CD4-positive, alpha-beta T cell treated with Interleukin-12 subunit alpha and Interleukin-12 subunit beta, for 1 hour (primary cell): ENCODE measurements around the gene TFEB.

Experiments
- DNase-seq: peaks from one replicate; pipeline ENCODE4 v3.0.0-alpha.2; 2020

TFEB gene

GRCh38 chr6:41704656-41705310 is 30.6 kb downstream of the TFEB start:
- DNase-seq, result no peak

GRCh38 chr6:41704028-41704427 is 31.4 kb downstream of the TFEB start:
- DNase-seq, result no peak

- no peak for DNase-seq
These were observed 32.5 kb downstream of the TFEB start for GRCh38 chr6:41702771-41703494.

- DNase-seq, result no peak
These were observed 33.2 kb downstream of the TFEB start for GRCh38 chr6:41702089-41702745.

GRCh38 chr6:41700463-41701347 is 34.7 kb downstream of the TFEB start:
- DNase-seq, result no peak

GRCh38 chr6:41699063-41699462 is 36.3 kb downstream of the TFEB start:
- DNase-seq, result no peak

GRCh38 chr6:41697861-41698781 is 37.3 kb downstream of the TFEB start:
- no peak for DNase-seq

- no peak for DNase-seq
These were observed 38.6 kb downstream of the TFEB start for GRCh38 chr6:41696788-41697187.

- DNase-seq, result no peak
These were observed 39.6 kb downstream of the TFEB start for GRCh38 chr6:41695825-41696224.

- no peak for DNase-seq
These were observed 40.4 kb downstream of the TFEB start for GRCh38 chr6:41694815-41695526.

GRCh38 chr6:41693281-41694240 is 41.8 kb downstream of the TFEB start:
- no peak for DNase-seq

- no peak for DNase-seq
These were observed 42.7 kb downstream of the TFEB start for GRCh38 chr6:41692730-41693129.

GRCh38 chr6:41692080-41692675 is 43.2 kb downstream of the TFEB start:
- no peak for DNase-seq

GRCh38 chr6:41691426-41692079 is 43.9 kb downstream of the TFEB start:
- DNase-seq, result no peak

GRCh38 chr6:41690541-41691330 is 44.7 kb downstream of the TFEB start:
- DNase-seq, result no peak

GRCh38 chr6:41689171-41690008 is 46.0 kb downstream of the TFEB start:
- no peak for DNase-seq

GRCh38 chr6:41688256-41688965 is 47.0 kb downstream of the TFEB start:
- DNase-seq, result no peak
